ENCODE data around the gene HAUS7. TPM values are rescaled to one million over a fixed set of nuclear protein-coding genes. Genes with fewer than 3 reads are reported as not detected.
A peak's percentile ranks its signal among the peaks of the same experiment; 100 is the strongest.

The HAUS7 gene
- total and polyA plus RNA-seq, 2 donors from 2014 or later, result 28.1 to 47.6 TPM

- no peaks in the 10 kb centered on the region for H3K27me3 ChIP-seq (ENCODE audit: control insufficient read depth, insufficient read depth, low read length)
- no peak overlapping the region for H3K9ac ChIP-seq (ENCODE audit: low read length in 3 of 3)
- intact Hi-C loops (cut with DNase I), result no loop called here
- no peak overlapping the region for H3K27ac ChIP-seq (ENCODE audit: low read depth in 2 of 2, low read length in 2 of 2)
- no peaks in the 10 kb centered on the region for H3K9me3 ChIP-seq (ENCODE audit: control insufficient read depth in 2 of 3, insufficient read depth in 1 of 3, low read length in 3 of 3)
- peaks cover 0 to 10% (median 0%) of the 10 kb centered on the region in 3 donors for H3K4me1 ChIP-seq (ENCODE audit: control insufficient read depth in 2 of 3, insufficient read depth in 2 of 3, low read depth in 1 of 3, low read length in 3 of 3)
- DNase-seq (no peak), FAIRE-seq (no peak)
- H3K36me3 ChIP-seq (ENCODE audit: control insufficient read depth in 2 of 3, insufficient read depth in 3 of 3, low read length in 3 of 3), result no peaks in the 10 kb centered on the region
- TF ChIP-seq CTCF (IDR thresholded peaks at IDR 0.05; ENCODE audit: borderline replicate concordance, extremely low read depth, insufficient read depth), result no peak
- no peak overlapping the region for H3K4me3 ChIP-seq (ENCODE audit: low read length in 3 of 3)
Measured at GRCh38 chrX:153493085-153493484, 22.7 kb upstream of the HAUS7 start.

- no peaks in the 10 kb centered on the region for H3K27me3 ChIP-seq (ENCODE audit: control insufficient read depth, insufficient read depth, low read length)
- intact Hi-C loops (cut with DNase I), result no loop called here
- H3K4me1 ChIP-seq (ENCODE audit: control insufficient read depth in 2 of 3, insufficient read depth in 2 of 3, low read depth in 1 of 3, low read length in 3 of 3), result peaks cover 0 to 13% (median 0%) of the 10 kb centered on the region in 3 donors
Measured at GRCh38 chrX:153492543-153492942, 22.2 kb upstream of the HAUS7 start.

GRCh38 chrX:153491918-153492317 is 21.5 kb upstream of the HAUS7 start:
- Histone ChIP-seq H3K4me1 (ENCODE audit: control insufficient read depth in 2 of 3, insufficient read depth in 2 of 3, low read depth in 1 of 3, low read length in 3 of 3) (peaks cover 0 to 13% (median 0%) of the 10 kb centered on the region in 3 donors), H3K9me3 (ENCODE audit: control insufficient read depth in 2 of 3, insufficient read depth in 1 of 3, low read length in 3 of 3) (no peaks in the 10 kb centered on the region), H3K27me3 (ENCODE audit: control insufficient read depth, insufficient read depth, low read length) (no peaks in the 10 kb centered on the region), H3K9ac (ENCODE audit: low read length in 3 of 3) (no peak overlapping the region), H3K27ac (ENCODE audit: low read depth in 2 of 2, low read length in 2 of 2) (no peak overlapping the region), H3K4me3 (ENCODE audit: low read length in 3 of 3) (no peak overlapping the region), H3K36me3 (ENCODE audit: control insufficient read depth in 2 of 3, insufficient read depth in 3 of 3, low read length in 3 of 3) (no peaks in the 10 kb centered on the region)
- no peak for TF ChIP-seq CTCF (IDR thresholded peaks at IDR 0.05; ENCODE audit: borderline replicate concordance, extremely low read depth, insufficient read depth)
- intact Hi-C loops (cut with DNase I), result no loop called here
- FAIRE-seq (no peak), DNase-seq (peak in 1 of 5 donors; percentile 43)

More at GRCh38 chrX:153492543-153492942, 22.2 kb upstream of the HAUS7 start:
- Histone ChIP-seq H3K9ac (ENCODE audit: low read length in 3 of 3) (no peak overlapping the region), H3K9me3 (ENCODE audit: control insufficient read depth in 2 of 3, insufficient read depth in 1 of 3, low read length in 3 of 3) (no peaks in the 10 kb centered on the region), H3K27ac (ENCODE audit: low read depth in 2 of 2, low read length in 2 of 2) (no peak overlapping the region), H3K4me3 (ENCODE audit: low read length in 3 of 3) (no peak overlapping the region), H3K36me3 (ENCODE audit: control insufficient read depth in 2 of 3, insufficient read depth in 3 of 3, low read length in 3 of 3) (no peaks in the 10 kb centered on the region)
- no peak for TF ChIP-seq CTCF (IDR thresholded peaks at IDR 0.05; ENCODE audit: borderline replicate concordance, extremely low read depth, insufficient read depth)
- DNase-seq, result no peak
- no peak for FAIRE-seq

GRCh38 chrX:153491351-153491914 is 21.1 kb upstream of the HAUS7 start:
- TF ChIP-seq CTCF (IDR thresholded peaks at IDR 0.05; ENCODE audit: borderline replicate concordance, extremely low read depth, insufficient read depth), result no peak
- Histone ChIP-seq H3K27ac (ENCODE audit: low read depth in 2 of 2, low read length in 2 of 2) (no peak overlapping the region), H3K9me3 (ENCODE audit: control insufficient read depth in 2 of 3, insufficient read depth in 1 of 3, low read length in 3 of 3) (no peaks in the 10 kb centered on the region), H3K4me3 (ENCODE audit: low read length in 3 of 3) (no peak overlapping the region), H3K9ac (ENCODE audit: low read length in 3 of 3) (no peak overlapping the region), H3K4me1 (ENCODE audit: control insufficient read depth in 2 of 3, insufficient read depth in 2 of 3, low read depth in 1 of 3, low read length in 3 of 3) (peaks cover 0 to 13% (median 0%) of the 10 kb centered on the region in 3 donors), H3K27me3 (ENCODE audit: control insufficient read depth, insufficient read depth, low read length) (no peaks in the 10 kb centered on the region), H3K36me3 (ENCODE audit: control insufficient read depth in 2 of 3, insufficient read depth in 3 of 3, low read length in 3 of 3) (no peaks in the 10 kb centered on the region)
- intact Hi-C loops (cut with DNase I), result no loop called here
- no peak for FAIRE-seq
- DNase-seq, result peak in 3 of 5 donors; percentile 32 to 57 (median 53)
